GM12873 (cell line): ENCODE data around the gene MYL2.
A peak's percentile ranks its signal among the peaks of the same experiment; 100 is the strongest.

Source experiments
- CTCF ChIP-seq: IDR thresholded peaks from 2 replicates; pipeline ENCODE4 v1.5.1; 2012; ENCODE audit warnings: low read depth, mild to moderate bottlenecking, moderate library complexity, low read length, control low read depth; ENCODE audit not compliant: insufficient read depth; ENCODE audit errors: missing control alignments

MYL2 gene

GRCh38 chr12:110934093-110934852 lies 13.9 kb upstream of the MYL2 start:
- TF ChIP-seq CTCF: no peak

DNA sequence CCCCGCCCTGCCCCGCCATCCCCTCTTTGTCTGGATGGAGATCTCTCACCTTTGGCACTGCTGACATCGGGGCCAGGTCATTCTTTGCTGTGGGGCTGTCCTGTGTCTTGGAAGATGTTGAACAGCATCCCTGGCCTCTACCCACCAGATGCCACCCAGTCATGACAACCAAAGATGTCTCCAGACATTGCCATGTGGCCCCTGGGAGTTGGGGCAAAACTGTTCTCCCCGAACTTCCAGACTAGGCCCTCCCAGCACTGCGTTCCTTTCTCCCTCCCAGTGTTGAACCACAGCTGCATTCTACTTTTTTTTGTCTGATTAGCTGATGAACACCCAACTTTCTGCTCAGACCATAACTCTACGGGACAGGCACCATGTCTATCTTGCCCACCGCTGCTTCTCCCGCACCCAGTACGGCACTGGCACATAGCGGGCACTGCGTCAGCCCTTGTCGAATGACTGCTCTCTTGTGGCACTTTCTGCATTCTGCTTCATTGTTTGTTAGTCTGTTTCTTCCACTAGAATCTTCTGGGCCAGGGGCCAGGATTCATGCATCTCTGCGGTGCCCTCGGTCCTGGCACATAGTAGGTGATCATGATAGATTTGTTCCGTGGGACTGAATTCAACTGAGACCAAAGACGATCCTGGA lies 13.1 kb upstream of the MYL2 start:
- no peak for TF ChIP-seq CTCF

- peak; percentile 28 for TF ChIP-seq CTCF
These were observed 11.7 kb upstream of the MYL2 start for GRCh38 chr12:110932046-110932445.

- no peak for TF ChIP-seq CTCF
These were observed 10.9 kb upstream of the MYL2 start for GRCh38 chr12:110931315-110931728.

GRCh38 chr12:110930348-110931314 lies 10.3 kb upstream of the MYL2 start:
- no peak for TF ChIP-seq CTCF

GRCh38 chr12:110929818-110930217 lies 9.4 kb upstream of the MYL2 start:
- no peak for TF ChIP-seq CTCF

- TF ChIP-seq CTCF: no peak
These were observed 8.3 kb upstream of the MYL2 start for GRCh38 chr12:110928700-110929099.
